Natural killer cell (primary cell): ENCODE data around the gene TDRD3. TPM values are rescaled to one million over a fixed set of nuclear protein-coding genes. Genes with fewer than 3 reads are reported as not detected.

Experiments
- ATAC-seq, 3 donors: fragments of 150-1000 bp in 2 of 3; fragments of 200-7000 bp in 1 of 3; cut with Tn5 transposase; 1 replicate in 1 of 3; 2 replicates in 2 of 3; pipeline ENCODE4 v1.10.0; 2021; ENCODE audit warnings: mild to moderate bottlenecking in 2 of 3, moderate library complexity in 2 of 3
- DNase-seq, 2 donors: peaks; one replicate each; pipeline versions ENCODE4 v3.0.0 to v3.0.0-alpha.2; 2013 to 2021; ENCODE audit warnings: mixed read lengths in 1 of 2
- H3K27ac ChIP-seq: one replicate; pipeline ENCODE4 v1.5.1; 2013; ENCODE audit warnings: mild to moderate bottlenecking, low read length
- H3K27me3 ChIP-seq: one replicate; pipeline ENCODE4 v1.6.1; 2013; ENCODE audit warnings: low read length; ENCODE audit not compliant: control insufficient read depth, insufficient read depth
- H3K36me3 ChIP-seq: one replicate; pipeline ENCODE4 v1.6.1; 2013; ENCODE audit warnings: low read length; ENCODE audit not compliant: control insufficient read depth, insufficient read depth
- H3K4me1 ChIP-seq: one replicate; pipeline ENCODE4 v1.6.1; 2013; ENCODE audit warnings: low read length; ENCODE audit not compliant: control insufficient read depth, insufficient read depth
- H3K4me3 ChIP-seq: one replicate; pipeline ENCODE4 v1.5.1; 2013; ENCODE audit warnings: low read length
- H3K9me3 ChIP-seq: one replicate; pipeline ENCODE4 v1.6.1; 2013; ENCODE audit warnings: low read length; ENCODE audit not compliant: control insufficient read depth, insufficient read depth
- H3K27ac Mint-ChIP-seq, 2 donors: one replicate each; pipeline ENCODE4 v1.8.0; 2022; ENCODE audit warnings: mild to moderate bottlenecking in 2 of 2, mixed read lengths in 2 of 2, moderate library complexity in 1 of 2
- H3K27me3 Mint-ChIP-seq, 2 donors: one replicate each; pipeline ENCODE4 v1.8.0; 2022; ENCODE audit warnings: low read depth in 2 of 2, mixed read lengths in 2 of 2
- H3K36me3 Mint-ChIP-seq: one replicate; pipeline ENCODE4 v1.8.0; 2022; ENCODE audit warnings: mixed read lengths
- H3K4me1 Mint-ChIP-seq, 2 donors: one replicate each; pipeline ENCODE4 v1.8.0; 2022; ENCODE audit warnings: mixed read lengths in 2 of 2
- H3K4me3 Mint-ChIP-seq: one replicate; pipeline ENCODE4 v1.8.0; 2022; ENCODE audit warnings: mild to moderate bottlenecking, moderate library complexity, mixed read lengths
- H3K9me3 Mint-ChIP-seq, 2 donors: one replicate each; pipeline ENCODE4 v1.8.0; 2022; ENCODE audit warnings: mixed read lengths in 2 of 2
- CTCF ChIP-seq: fragments of 200-600 bp; IDR thresholded peaks from one replicate; pipeline ENCODE4 v1.8.0; 2022; ENCODE audit warnings: antibody characterized with exemption
- WGBS: methylation state at CpG from one replicate; pipeline ENCODE4 v1.1.7; 2013; ENCODE audit warnings: missing lambda C conversion rate; ENCODE audit not compliant: insufficient coverage; 5-methylcytosine and 5-hydroxymethylcytosine counted together
- intact Hi-C: fragments of 100-400 bp; cut with micrococcal nuclease; formaldehyde crosslinking; loops from one replicate; pipeline ENCODE4 v1.14.2; 2022
- total RNA-seq, 4 donors: library from RNA; stranded (reverse); fragments of 120-200 nt in 1 of 4; gene quantifications; one replicate each; pipeline versions ENCODE4 v1.2.3 to v1.2.4, GENCODE V29; 2013 to 2022

The TDRD3 gene
- total RNA-seq, 3 donors from 2014 or later (not counting 1 experiment from before 2014, with no cell fraction given): 30.6 to 33.4 (median 32.1) TPM

GRCh38 chr13:60572855-60573254, 175.8 kb downstream of the TDRD3 start:
- Histone ChIP-seq H3K4me1 (no peaks in the 10 kb centered on the region), H3K4me3 (no peak overlapping the region), H3K9me3 (no peaks in the 10 kb centered on the region), H3K36me3 (peaks cover 9% of the 10 kb centered on the region), H3K27ac (no peak overlapping the region), H3K27me3 (no peaks in the 10 kb centered on the region)
- ATAC-seq (no peak), DNase-seq (no peak)
- no peaks in the 10 kb centered on the region for H3K27me3 Mint-ChIP-seq
- H3K9me3 Mint-ChIP-seq: peaks cover 0 to 2% of the 10 kb centered on the region in 2 donors
- H3K36me3 Mint-ChIP-seq: peaks cover 24% of the 10 kb centered on the region
- intact Hi-C loops: no loop called here
- 98% methylated on average over 8 of the region's 8 CpGs for WGBS
- no peak overlapping the region for H3K4me3 Mint-ChIP-seq
- no peak overlapping the region for H3K27ac Mint-ChIP-seq
- no peaks in the 10 kb centered on the region for H3K4me1 Mint-ChIP-seq
- no peak for TF ChIP-seq CTCF

GRCh38 chr13:60574735-60575134, 177.7 kb downstream of the TDRD3 start:
- H3K4me1 ChIP-seq: no peaks in the 10 kb centered on the region
- peaks cover 1% of the 10 kb centered on the region for H3K36me3 ChIP-seq
- H3K4me3 ChIP-seq: no peak overlapping the region
- Mint-ChIP-seq H3K4me1 (no peaks in the 10 kb centered on the region), H3K9me3 (peaks cover 0 to 2% of the 10 kb centered on the region in 2 donors), H3K27me3 (no peaks in the 10 kb centered on the region), H3K27ac (no peak overlapping the region), H3K4me3 (no peak overlapping the region), H3K36me3 (peaks cover 8% of the 10 kb centered on the region)
- no peak for DNase-seq
- intact Hi-C loops: no loop called here
- TF ChIP-seq CTCF: no peak
- H3K9me3 ChIP-seq: no peaks in the 10 kb centered on the region
- H3K27ac ChIP-seq: no peak overlapping the region
- WGBS: 99% methylated on average over 5 of the region's 5 CpGs
- H3K27me3 ChIP-seq: no peaks in the 10 kb centered on the region
- no peak for ATAC-seq

- H3K4me3 Mint-ChIP-seq: no peak overlapping the region
- Histone ChIP-seq H3K9me3 (no peaks in the 10 kb centered on the region), H3K27me3 (no peaks in the 10 kb centered on the region), H3K4me1 (no peaks in the 10 kb centered on the region), H3K27ac (no peak overlapping the region), H3K36me3 (no peaks in the 10 kb centered on the region), H3K4me3 (no peak overlapping the region)
- H3K9me3 Mint-ChIP-seq: peaks cover 0 to 2% of the 10 kb centered on the region in 2 donors
- no peaks in the 10 kb centered on the region for H3K27me3 Mint-ChIP-seq
- WGBS: 95% methylated on average over 1 of the region's 1 CpG
- H3K36me3 Mint-ChIP-seq: peaks cover 4% of the 10 kb centered on the region
- no peaks in the 10 kb centered on the region for H3K4me1 Mint-ChIP-seq
- intact Hi-C loops: no loop called here
- ATAC-seq: no peak
- no peak for TF ChIP-seq CTCF
- DNase-seq: no peak
- H3K27ac Mint-ChIP-seq: no peak overlapping the region
Measured at GRCh38 chr13:60575142-60575541, 178.1 kb downstream of the TDRD3 start.

GRCh38 chr13:60577761-60578160, 180.7 kb downstream of the TDRD3 start:
- ATAC-seq: no peak
- H3K27me3 Mint-ChIP-seq: no peaks in the 10 kb centered on the region
- Histone ChIP-seq H3K4me3 (no peak overlapping the region), H3K27me3 (no peaks in the 10 kb centered on the region), H3K36me3 (no peaks in the 10 kb centered on the region), H3K9me3 (no peaks in the 10 kb centered on the region), H3K4me1 (no peaks in the 10 kb centered on the region), H3K27ac (no peak overlapping the region)
- no peaks in the 10 kb centered on the region for H3K36me3 Mint-ChIP-seq
- 89% methylated on average over 3 of the region's 3 CpGs for WGBS
- TF ChIP-seq CTCF: no peak
- no peak overlapping the region for H3K27ac Mint-ChIP-seq
- DNase-seq: no peak
- H3K4me1 Mint-ChIP-seq: no peaks in the 10 kb centered on the region
- peaks cover 0 to 2% of the 10 kb centered on the region in 2 donors for H3K9me3 Mint-ChIP-seq
- intact Hi-C loops: no loop called here
- no peak overlapping the region for H3K4me3 Mint-ChIP-seq
